Measurements from ENCODE around the gene OGN. TPM values are rescaled to one million over a fixed set of nuclear protein-coding genes. Genes with fewer than 3 reads are reported as not detected.

OGN gene
- total RNA-seq (not detected in 2 replicates), polyA plus RNA-seq (not detected in 2 replicates), polyA minus RNA-seq (not detected in 2 replicates)
- total RNA-seq (2013) = 6.3 TPM

DNA sequence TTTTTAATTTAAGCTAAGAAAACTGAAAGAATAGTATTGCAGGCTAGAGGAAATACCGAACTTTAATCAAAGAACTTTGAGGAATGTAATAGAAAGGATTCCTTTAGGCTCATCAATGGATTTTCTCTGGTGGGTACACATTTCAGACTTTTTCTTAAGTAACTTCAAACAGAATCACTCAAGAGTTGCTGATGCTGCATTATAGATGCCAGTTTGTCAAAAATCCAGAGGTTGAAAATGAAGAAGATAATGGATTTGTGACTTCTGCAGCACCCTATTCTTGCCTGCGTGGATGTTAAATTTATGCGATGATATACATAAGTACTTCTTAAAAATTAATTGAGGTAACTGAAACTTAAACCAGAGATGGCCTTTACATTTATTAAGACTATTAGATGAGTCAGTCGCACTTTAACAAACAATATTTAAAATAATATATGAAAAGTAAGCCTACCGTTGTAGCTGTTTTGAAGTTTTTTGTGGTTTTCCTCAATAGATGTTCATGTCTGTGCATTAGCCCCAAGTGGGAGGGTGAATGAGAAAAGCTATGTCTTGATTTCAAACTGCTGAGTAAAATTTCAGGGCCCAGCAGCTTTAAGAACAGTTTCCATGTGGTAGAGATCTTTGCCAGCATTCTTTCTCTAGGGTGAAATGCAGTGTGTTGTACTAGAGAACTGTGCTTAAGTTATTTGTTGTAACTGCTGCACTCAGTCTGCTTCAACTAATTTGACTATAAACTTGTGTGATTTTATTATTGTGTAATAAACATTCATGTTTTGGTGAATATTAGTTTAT, at the start of gene OGN:
Gene OGN, minus strand, starts transcription at position 537 of the 795 bp plus-strand sequence. CDS start 1,171 bp downstream, outside the sequence.
- POLR2A ChIA-PET = no interaction called here
- Mint-ChIP-seq H3K27me3 (no peaks in the 10 kb centered on the region), H3K9me3 (ENCODE audit: insufficient read depth) (no peaks in the 10 kb centered on the region), H3K4me3 (no peak within 1 kb of the TSS), H3K27ac (no peak within 1 kb of the TSS), H3K4me1 (peaks cover 17% of the 10 kb centered on the region)
- H3K36me3 ChIP-seq (replicated peaks in 1 of 2; ENCODE audit: control extremely low read depth in 1 of 2, control insufficient read depth in 1 of 2, extremely low read depth in 1 of 2, insufficient read depth in 2 of 2, low read length in 1 of 2) = no peaks in the 10 kb centered on the region
- H4K20me1 ChIP-seq (ENCODE audit: control insufficient read depth, insufficient read depth, low read length, poor library complexity, severe bottlenecking) = no peaks in the 10 kb centered on the region
- H3K9me3 ChIP-seq (ENCODE audit: control extremely low read depth in 1 of 3, control insufficient read depth in 2 of 3, insufficient read depth in 1 of 3, low read length in 2 of 3) = no peaks in the 10 kb centered on the region
- CTCF ChIA-PET = no interaction called here
- H3K4me2 ChIP-seq (replicated peaks; ENCODE audit: low read depth, low read length, poor library complexity, severe bottlenecking) = no peak within 1 kb of the TSS
- no peak within 1 kb of the TSS for H2AFZ ChIP-seq (ENCODE audit: insufficient read depth, low read depth, low read length, poor library complexity, severe bottlenecking)
- no peak for ATAC-seq (ENCODE audit: low read depth)
- H3K4me3 ChIP-seq (ENCODE audit: control extremely low read depth in 1 of 5, extremely low read depth in 1 of 5, insufficient read depth in 1 of 5, low read depth in 2 of 5, low read length in 4 of 5) = no peak within 1 kb of the TSS
- H3K27ac ChIP-seq (ENCODE audit: low read length in 2 of 2) = no peak within 1 kb of the TSS
- TF ChIP-seq, protein P1, sequence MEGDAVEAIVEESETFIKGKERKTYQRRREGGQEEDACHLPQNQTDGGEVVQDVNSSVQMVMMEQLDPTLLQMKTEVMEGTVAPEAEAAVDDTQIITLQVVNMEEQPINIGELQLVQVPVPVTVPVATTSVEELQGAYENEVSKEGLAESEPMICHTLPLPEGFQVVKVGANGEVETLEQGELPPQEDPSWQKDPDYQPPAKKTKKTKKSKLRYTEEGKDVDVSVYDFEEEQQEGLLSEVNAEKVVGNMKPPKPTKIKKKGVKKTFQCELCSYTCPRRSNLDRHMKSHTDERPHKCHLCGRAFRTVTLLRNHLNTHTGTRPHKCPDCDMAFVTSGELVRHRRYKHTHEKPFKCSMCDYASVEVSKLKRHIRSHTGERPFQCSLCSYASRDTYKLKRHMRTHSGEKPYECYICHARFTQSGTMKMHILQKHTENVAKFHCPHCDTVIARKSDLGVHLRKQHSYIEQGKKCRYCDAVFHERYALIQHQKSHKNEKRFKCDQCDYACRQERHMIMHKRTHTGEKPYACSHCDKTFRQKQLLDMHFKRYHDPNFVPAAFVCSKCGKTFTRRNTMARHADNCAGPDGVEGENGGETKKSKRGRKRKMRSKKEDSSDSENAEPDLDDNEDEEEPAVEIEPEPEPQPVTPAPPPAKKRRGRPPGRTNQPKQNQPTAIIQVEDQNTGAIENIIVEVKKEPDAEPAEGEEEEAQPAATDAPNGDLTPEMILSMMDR (IDR thresholded peaks at IDR 0.05) = no peak
- no peak for TF ChIP-seq EZH2 (IDR thresholded peaks at IDR 0.05; ENCODE audit: borderline replicate concordance, insufficient read depth, low read depth, low read length, poor library complexity, severe bottlenecking)
- H3K27me3 ChIP-seq (replicated peaks in 1 of 4; ENCODE audit: control extremely low read depth in 1 of 4, control insufficient read depth in 3 of 4, insufficient read depth in 4 of 4, low read length in 3 of 4) = no peaks in the 10 kb centered on the region
- no peak for DNase-seq
- intact Hi-C loops (cut with micrococcal nuclease) = no loop called here
- no peak within 1 kb of the TSS for H3K9ac ChIP-seq (ENCODE audit: low read length)
- WGBS (ENCODE audit: insufficient coverage) = no CpG with 5 or more reads among the region's 5 CpGs
- H3K4me1 ChIP-seq (ENCODE audit: control insufficient read depth in 2 of 2, insufficient read depth in 2 of 2, low read length in 2 of 2) = peaks cover 13 to 15% of the 10 kb centered on the region in 2 donors
- H3K79me2 ChIP-seq (ENCODE audit: control insufficient read depth, insufficient read depth, low read length) = no peaks in the 10 kb centered on the region

DNA sequence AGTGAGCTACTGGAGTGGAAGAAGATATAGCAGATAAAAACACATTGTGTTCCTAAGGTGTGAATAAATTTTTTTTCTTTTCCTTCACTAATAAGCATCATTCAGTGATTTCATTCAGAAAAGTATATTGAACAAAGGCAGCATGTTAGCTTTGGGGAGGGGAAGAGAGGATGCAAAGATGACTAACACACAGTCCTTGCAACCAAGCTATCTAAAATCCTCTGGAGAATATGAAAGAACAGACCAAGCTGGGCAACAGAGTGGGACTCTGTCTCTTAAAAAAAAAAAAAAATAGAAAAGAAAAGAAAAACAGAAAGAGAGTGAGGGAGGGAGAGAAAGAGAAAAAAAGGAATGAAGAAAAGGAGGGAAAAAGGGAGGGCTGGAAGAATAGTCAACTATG, 42.2 kb upstream of the OGN start:
- Histone ChIP-seq H3K27me3 (replicated peaks in 1 of 4; ENCODE audit: control extremely low read depth in 1 of 4, control insufficient read depth in 3 of 4, insufficient read depth in 4 of 4, low read length in 3 of 4) (no peaks in the 10 kb centered on the region), H3K4me1 (ENCODE audit: control insufficient read depth in 2 of 2, insufficient read depth in 2 of 2, low read length in 2 of 2) (no peaks in the 10 kb centered on the region), H3K27ac (ENCODE audit: low read length in 2 of 2) (no peak overlapping the region), H3K36me3 (replicated peaks in 1 of 2; ENCODE audit: control extremely low read depth in 1 of 2, control insufficient read depth in 1 of 2, extremely low read depth in 1 of 2, insufficient read depth in 2 of 2, low read length in 1 of 2) (no peaks in the 10 kb centered on the region), H3K4me3 (ENCODE audit: control extremely low read depth in 1 of 5, extremely low read depth in 1 of 5, insufficient read depth in 1 of 5, low read depth in 2 of 5, low read length in 4 of 5) (no peak overlapping the region), H4K20me1 (ENCODE audit: control insufficient read depth, insufficient read depth, low read length, poor library complexity, severe bottlenecking) (no peaks in the 10 kb centered on the region), H3K4me2 (replicated peaks; ENCODE audit: low read depth, low read length, poor library complexity, severe bottlenecking) (no peak overlapping the region), H3K9ac (ENCODE audit: low read length) (no peak overlapping the region), H3K9me3 (ENCODE audit: control extremely low read depth in 1 of 3, control insufficient read depth in 2 of 3, insufficient read depth in 1 of 3, low read length in 2 of 3) (peaks cover 0 to 3% (median 0%) of the 10 kb centered on the region in 3 donors), H2AFZ (ENCODE audit: insufficient read depth, low read depth, low read length, poor library complexity, severe bottlenecking) (no peak overlapping the region), H3K79me2 (ENCODE audit: control insufficient read depth, insufficient read depth, low read length) (no peaks in the 10 kb centered on the region)
- ChIA-PET CTCF (interaction anchor here (0.6 to 1.5 kb wide), 4 partner anchors 9 to 309 kb away, joined by 3 to 5 read pairs (median 3); no protein-coding TSS in a partner anchor), POLR2A (no interaction called here)
- ATAC-seq (ENCODE audit: low read depth) (no peak), DNase-seq (no peak)
- TF ChIP-seq EZH2 (IDR thresholded peaks at IDR 0.05; ENCODE audit: borderline replicate concordance, insufficient read depth, low read depth, low read length, poor library complexity, severe bottlenecking) = no peak
- TF ChIP-seq, protein P1 (IDR thresholded peaks at IDR 0.05) = no peak
- Mint-ChIP-seq H3K27ac (no peak overlapping the region), H3K4me3 (no peak overlapping the region), H3K27me3 (no peaks in the 10 kb centered on the region), H3K4me1 (no peaks in the 10 kb centered on the region), H3K9me3 (ENCODE audit: insufficient read depth) (no peaks in the 10 kb centered on the region)
- intact Hi-C loops (cut with micrococcal nuclease) = no loop called here
